Fibroblast of upper back skin (primary cell): ENCODE results near the gene EIF4G1.
"Not testable (repeated sequence)": the region's sequence is repeated elsewhere in the genome, so short reads cannot be mapped to it uniquely, and the experiment has no call there.

Experiments used
- DNase-seq: peaks from one replicate; pipeline ENCODE4 v3.0.0-alpha.2; 2013

Gene EIF4G1

GRCh38 chr3:184314363-184314699 lies at the start of gene EIF4G1:
Gene EIF4G1 (plus strand): TSS chr3:184314606. CDS start chr3:184315797, 1,191 bp downstream.
- peak; percentile 93 for DNase-seq

- DNase-seq: not testable (repeated sequence)
Observed at GRCh38 chr3:184267249-184267648, 47.2 kb upstream of the EIF4G1 start.

GRCh38 chr3:184272269-184272668 lies 42.1 kb upstream of the EIF4G1 start:
- DNase-seq: no peak

DNA sequence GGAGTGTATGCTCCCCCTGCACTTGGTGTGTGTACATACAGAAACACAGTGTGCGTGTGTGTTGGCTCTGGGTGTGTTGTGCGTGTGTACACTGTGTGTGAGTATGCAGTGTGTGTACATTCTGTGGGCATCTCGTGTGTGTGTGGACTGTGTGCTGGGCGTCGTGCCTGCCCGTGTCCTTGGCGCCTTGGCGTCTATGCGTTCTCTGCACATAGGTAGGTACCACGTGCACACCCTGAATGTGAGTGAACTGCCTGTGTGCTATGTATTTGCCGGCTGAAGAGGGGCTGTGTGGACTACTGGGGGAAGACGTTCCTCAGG lies 39.1 kb upstream of the EIF4G1 start:
- DNase-seq: no peak

GRCh38 chr3:184275961-184276910 lies 38.2 kb upstream of the EIF4G1 start, which contains the start of gene ECE2:
Gene ECE2 (plus strand): TSS chr3:184276022. CDS start chr3:184276154, 132 bp downstream.
- no peak for DNase-seq

DNA sequence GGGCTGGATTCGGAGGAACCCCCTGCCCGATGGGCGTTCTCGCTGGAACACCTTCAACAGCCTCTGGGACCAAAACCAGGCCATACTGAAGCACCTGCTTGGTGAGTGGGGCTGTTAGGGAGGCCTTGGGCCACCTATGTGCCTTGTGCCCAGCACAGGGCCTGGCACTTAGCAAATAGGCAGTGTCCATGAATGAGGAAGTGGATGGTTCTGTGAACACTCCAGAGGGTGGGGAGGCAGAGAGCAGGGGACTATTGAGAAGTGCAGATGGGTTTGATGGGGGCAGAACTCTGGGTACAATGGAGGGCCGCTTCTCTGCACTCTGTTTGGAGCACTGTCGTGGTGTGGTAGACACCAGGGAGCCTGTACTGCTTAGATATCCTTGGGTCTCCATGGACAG lies 37.0 kb upstream of the EIF4G1 start:
- DNase-seq: no peak

DNA sequence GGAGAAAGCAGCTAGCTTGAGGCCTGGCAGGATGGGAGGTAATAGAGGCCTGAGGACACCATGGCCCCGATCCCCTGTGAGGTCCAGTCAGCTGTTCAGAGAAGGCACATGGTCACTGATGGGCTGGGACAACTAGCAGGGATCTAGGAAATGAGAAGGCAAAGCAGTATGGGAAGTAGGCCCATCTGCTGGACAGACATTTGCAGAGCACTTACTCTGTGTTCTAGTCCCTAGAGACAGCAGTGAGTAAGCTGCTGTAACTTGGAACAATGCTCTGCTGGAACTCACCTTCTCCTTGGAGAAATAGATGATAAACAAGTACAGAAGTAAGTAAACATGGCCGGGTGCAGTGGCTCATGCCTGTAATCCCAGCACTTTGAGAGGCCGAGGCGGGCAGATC lies 31.5 kb upstream of the EIF4G1 start:
- no peak for DNase-seq

DNA sequence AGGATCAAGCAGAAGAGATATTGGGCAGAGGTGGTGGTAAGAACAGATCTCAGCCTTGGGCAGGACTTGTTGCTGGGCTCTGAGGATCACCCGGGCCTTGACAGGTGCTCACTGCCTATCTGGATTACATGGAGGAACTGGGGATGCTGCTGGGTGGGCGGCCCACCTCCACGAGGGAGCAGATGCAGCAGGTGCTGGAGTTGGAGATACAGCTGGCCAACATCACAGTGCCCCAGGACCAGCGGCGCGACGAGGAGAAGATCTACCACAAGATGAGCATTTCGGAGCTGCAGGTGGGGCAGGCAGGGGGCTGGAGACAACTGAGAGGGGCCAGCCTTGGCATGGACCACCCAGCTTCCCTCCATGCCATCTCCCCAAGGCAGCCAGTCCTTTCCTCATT lies 30.7 kb upstream of the EIF4G1 start:
- DNase-seq: no peak

DNA sequence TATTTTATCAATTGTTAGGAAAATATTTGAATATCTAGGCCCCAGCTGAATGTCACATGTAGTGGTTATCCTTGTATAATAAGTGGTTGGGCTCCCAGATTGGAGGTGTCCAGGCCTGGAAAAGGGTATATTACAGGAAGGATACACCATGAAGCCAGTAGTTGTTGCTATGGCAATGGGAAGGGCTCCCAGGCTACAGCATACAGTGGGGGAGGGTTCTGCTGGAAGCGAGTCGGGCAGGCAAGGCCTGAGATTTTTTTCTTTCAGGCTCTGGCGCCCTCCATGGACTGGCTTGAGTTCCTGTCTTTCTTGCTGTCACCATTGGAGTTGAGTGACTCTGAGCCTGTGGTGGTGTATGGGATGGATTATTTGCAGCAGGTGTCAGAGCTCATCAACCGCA lies 29.7 kb upstream of the EIF4G1 start:
- DNase-seq: peak; percentile 79

DNA sequence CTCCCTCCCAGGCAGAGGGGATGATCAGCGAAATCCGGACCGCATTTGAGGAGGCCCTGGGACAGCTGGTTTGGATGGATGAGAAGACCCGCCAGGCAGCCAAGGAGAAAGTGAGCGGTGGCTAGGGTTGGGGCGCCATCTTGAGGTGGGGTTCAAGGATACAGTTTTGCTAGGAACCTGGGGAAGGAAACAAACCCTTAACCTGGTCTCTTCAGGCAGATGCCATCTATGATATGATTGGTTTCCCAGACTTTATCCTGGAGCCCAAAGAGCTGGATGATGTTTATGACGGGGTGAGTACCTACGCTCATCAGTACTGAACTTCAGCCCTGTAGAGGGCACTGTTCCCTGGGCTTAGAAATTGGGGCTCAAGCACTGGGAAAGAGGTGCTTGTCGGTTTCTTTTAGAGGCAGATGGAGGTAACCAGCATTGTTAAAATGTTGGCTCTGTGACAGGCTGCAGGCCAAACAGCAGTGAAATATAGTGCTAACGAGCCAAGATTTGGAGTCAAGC lies 24.9 kb upstream of the EIF4G1 start:
- DNase-seq: peak; percentile 49

DNA sequence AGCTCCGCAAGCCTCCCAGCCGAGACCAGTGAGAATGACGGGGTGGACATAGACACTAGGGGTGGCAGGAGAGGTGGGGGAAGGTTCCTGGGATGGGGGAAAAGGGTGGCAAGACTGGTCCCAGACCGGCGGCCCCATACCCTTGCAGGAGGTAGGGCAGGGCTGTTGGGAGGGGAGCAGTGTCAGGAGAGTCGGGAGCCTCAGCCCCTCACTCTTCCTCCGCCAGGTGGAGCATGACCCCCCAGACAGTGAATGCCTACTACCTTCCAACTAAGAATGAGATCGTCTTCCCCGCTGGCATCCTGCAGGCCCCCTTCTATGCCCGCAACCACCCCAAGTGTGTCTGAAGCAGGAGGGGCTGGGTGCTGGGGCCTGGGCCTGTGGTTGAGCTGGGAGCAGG lies 24.1 kb upstream of the EIF4G1 start:
- DNase-seq: no peak

DNA sequence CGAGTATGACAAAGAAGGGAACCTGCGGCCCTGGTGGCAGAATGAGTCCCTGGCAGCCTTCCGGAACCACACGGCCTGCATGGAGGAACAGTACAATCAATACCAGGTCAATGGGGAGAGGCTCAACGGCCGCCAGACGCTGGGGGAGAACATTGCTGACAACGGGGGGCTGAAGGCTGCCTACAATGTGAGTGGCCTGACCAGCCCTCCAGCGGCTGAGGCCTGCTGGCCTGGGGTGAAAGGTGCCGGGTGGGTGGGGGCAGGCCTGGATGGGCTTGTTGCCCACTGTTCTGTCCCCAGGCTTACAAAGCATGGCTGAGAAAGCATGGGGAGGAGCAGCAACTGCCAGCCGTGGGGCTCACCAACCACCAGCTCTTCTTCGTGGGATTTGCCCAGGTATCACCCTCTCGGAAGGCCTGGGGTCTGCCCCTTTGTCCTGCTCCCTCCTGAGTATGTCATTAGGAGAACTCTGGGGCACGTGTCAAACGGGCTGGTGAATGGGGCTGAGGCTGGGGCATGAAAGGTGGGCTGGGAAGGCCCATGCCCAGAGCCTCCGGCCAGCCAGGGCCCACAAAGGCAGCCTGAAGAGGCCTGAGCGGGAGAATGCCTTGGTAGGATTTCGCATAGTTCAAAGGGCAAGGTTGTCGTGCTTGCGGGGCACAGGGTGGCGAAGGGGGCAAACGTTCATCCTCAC lies 23.2 kb upstream of the EIF4G1 start:
- DNase-seq: no peak

- DNase-seq: no peak
Observed at GRCh38 chr3:184291738-184292445, 22.5 kb upstream of the EIF4G1 start.

DNA sequence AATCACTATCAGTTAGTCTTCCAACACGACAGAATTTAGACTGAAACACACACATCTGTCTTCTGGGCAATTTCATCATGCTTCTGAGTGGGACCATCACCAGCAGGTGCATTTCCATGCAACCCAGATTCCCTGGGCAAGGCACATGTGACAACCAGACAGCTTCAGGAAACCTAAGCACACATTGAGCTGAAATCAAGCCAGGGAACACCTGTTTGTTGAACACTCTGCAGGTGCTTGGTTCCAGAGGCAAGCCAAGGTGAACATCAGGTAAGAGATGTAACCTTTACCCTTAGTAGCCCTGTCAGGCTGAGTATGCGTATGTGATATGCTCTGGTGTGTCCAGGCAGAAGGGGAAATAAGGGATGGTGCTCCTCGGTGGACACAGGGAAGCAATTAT lies 18.6 kb upstream of the EIF4G1 start:
- no peak for DNase-seq

DNA sequence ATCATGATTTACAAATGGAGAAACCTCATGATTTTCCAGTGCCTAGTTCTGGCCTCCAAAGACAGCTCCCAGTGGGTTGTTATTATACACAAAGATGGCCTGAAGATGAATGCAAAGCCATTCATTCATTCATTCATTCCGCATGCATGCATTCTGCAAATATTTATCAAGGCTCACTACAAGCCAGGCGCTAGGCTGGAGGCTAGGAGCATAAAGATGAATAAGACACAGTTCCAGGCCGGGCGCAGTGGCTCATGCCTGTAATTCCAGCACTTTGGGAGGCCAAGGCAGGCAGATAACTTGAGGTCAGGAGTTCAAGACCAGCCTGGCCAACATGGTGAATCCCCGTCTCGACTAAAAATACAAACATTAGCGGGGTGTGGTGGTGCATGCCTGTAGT lies 17.8 kb upstream of the EIF4G1 start:
- DNase-seq: no peak

GRCh38 chr3:184298759-184299487 lies 15.5 kb upstream of the EIF4G1 start, which contains the start of gene PSMD2:
Gene PSMD2 (plus strand): TSS chr3:184299241. CDS start chr3:184299267, 26 bp downstream.
- peak; percentile 97 for DNase-seq

GRCh38 chr3:184299488-184300377 lies 14.7 kb upstream of the EIF4G1 start:
- peak; percentile 20 for DNase-seq

- DNase-seq: peak; percentile 63
Observed at GRCh38 chr3:184300378-184300720, 14.1 kb upstream of the EIF4G1 start.

DNA sequence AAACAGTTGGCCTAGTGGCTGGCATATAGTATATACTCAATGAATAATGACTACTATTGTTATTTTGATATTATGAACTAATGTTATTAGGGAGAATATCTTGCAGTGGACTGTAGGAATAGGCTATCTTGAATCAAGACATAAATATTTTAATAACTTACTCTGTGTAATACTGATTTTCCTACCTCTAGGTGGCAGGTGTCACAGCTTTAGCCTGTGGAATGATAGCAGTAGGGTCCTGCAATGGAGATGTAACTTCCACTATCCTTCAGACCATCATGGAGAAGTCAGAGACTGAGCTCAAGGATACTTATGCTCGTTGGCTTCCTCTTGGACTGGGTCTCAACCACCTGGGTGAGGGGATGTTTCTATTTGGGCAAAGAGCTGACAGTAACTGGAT lies 8.8 kb upstream of the EIF4G1 start:
- peak; percentile 12 for DNase-seq

DNA sequence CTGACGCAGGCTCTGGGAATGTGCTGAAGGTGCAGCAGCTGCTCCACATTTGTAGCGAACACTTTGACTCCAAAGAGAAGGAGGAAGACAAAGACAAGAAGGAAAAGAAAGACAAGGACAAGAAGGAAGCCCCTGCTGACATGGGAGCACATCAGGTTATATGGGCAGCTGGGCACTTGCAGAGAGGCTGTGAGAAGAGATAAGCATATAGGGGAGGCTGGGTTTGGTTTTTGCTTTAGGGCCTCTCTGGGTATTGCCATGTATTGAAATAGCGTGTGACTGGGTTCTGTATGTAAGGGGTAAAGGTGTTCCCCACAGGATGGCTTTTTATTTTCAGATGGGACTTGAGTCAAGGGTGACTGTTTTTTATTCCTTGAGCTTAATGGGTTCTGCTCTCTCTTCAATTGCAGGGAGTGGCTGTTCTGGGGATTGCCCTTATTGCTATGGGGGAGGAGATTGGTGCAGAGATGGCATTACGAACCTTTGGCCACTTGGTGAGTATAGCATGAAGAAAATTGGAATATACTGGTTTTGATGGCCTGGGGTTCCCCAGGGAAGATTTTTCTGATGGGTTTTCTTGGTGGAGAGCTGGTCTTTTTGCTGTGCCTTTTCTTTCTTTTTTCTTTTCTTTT lies 7.9 kb upstream of the EIF4G1 start:
- no peak for DNase-seq

GRCh38 chr3:184307915-184308314 lies 6.5 kb upstream of the EIF4G1 start:
- DNase-seq: no peak
